HG03378 (cell line): Measurements from ENCODE around the gene NR3C2.
"Not testable (repeated sequence)": the region's sequence is repeated elsewhere in the genome, so short reads cannot be mapped to it uniquely, and the experiment has no call there.

Experiments used
- ATAC-seq: cut with Tn5 transposase; IDR thresholded peaks from one replicate; pipeline ENCODE4 v1.9.1; 2021; ENCODE audit warnings: mild to moderate bottlenecking, moderate library complexity; ENCODE audit not compliant: unreplicated experiment

The NR3C2 gene

DNA sequence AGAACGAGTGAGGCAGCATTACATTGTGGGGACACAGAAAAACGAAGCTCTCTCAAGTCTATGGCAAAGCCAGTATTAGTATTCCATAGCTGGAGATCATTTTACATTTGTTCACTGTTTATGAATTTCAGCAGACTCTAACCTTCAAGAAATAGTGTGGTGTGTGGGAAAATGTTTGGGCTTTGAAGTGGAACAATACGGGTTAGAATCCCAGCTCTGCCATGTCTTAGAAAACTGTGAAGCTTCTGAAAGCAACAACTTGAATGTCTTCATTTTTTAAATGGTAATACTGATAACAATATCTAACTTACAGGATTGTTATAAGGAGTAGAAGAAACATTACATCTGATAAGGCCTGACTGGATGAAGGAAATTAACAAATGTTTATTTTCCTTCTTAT lies 217.7 kb downstream of the NR3C2 start:
- ATAC-seq, result no peak

DNA sequence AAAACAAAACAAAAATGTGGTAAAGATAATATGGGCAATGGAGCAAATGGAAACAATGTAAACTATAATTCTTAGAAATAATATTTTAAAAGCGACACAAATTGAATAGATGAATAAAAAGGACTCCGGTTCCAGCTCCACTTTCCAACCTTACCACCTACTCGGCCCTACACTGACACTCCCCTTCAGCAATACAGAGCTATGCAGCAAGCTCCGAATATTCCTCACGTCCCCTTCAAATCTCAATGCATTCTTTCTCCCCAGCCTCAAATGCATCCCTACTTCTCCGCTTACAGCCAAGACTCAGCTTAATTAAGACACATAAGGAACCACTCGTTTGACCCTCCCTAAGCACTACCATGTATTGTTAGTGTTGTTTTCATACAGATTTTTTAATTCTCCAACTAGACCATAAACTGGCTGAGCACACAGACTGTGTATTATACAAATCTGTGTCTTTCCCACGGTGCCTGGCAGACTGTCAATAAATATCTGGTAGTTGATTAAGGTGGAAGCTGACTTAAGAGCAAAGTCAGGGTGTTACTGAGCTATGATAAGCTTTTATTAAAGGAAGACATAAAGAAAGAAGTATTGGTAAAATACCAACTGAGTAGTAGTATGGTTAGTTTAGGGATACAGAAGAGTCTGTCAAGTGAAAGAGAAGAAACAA lies 219.1 kb downstream of the NR3C2 start:
- no peak for ATAC-seq

DNA sequence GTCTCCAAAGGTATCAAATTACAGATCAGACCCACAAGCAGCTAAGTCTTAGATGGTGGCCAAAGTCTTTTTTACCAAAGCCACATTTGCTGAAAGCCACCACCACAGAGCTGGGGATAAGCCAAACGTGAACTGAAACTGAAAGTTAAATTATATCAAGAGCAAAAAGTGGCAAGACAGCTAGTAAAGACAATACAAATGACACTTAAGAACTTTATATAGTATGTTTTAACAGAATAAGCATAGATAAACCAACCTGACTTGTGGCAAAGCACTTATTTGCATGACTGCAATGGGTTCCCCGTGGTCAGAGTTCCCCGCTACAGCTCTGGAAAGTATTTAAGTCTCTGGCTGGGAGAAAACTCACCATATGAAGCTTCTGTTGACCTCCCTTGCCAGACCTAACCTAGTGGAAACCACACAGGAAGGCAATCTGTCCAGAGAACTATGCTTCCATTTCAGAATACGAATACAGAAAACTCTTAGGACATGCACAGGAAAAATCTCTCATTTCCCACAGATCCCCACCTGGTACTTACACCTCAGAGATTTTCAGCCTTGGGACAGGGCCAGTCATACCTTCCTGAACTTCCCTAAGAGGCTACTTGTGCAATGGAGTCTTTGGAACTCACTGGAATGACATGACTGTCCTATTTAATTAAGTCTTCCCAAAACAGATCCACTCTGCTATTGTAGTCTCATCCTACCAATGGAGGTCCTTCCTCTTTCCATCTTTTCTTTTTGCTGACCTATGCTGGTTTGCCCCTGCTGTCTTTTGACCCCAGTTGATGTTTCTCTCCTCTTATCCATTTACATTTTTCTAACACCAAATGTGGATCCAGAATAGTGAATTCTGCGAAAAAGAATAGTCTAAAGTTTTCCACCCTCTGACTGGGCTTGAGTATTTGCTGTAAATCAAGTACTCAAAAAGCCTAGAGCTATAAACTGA lies 225.1 kb downstream of the NR3C2 start:
- ATAC-seq, result peak; percentile 95

DNA sequence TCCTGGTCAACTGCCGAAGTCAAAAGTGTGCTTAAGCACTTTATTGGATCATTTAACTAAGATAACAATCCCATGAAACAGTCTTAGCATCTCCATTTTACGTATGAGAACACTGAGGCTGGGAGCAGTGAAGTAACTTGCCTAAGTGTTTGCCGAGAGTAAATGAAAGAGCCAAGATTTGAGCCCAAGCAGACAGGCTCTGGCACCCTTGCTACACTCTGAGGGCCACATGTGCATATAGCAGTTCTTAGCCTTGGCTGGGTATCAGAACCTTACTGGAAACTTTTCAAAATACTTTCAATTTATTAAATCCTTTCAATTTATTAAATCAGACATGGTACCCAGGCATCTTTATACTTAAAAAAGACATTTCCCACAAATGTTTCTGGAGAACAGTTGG lies 225.9 kb downstream of the NR3C2 start:
- no peak for ATAC-seq

DNA sequence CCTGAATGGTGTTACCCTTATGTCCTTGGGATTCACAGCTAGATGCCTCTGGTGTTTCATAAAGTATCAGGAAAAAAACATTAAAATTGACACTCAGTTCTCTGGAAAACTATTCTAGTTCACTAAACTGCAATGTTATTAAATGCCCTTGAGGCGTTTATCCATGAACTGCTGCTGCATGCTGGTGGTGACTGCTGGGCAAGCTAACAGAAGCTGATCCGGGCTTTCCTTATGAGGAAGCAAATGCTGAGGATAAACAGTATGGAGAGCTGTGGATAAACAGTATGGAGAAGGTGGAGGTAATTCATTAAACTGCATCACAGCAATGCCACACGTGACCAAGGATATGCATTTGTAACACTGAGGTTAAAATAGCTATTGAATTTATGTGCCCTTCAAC lies 227.0 kb downstream of the NR3C2 start:
- ATAC-seq, result no peak

DNA sequence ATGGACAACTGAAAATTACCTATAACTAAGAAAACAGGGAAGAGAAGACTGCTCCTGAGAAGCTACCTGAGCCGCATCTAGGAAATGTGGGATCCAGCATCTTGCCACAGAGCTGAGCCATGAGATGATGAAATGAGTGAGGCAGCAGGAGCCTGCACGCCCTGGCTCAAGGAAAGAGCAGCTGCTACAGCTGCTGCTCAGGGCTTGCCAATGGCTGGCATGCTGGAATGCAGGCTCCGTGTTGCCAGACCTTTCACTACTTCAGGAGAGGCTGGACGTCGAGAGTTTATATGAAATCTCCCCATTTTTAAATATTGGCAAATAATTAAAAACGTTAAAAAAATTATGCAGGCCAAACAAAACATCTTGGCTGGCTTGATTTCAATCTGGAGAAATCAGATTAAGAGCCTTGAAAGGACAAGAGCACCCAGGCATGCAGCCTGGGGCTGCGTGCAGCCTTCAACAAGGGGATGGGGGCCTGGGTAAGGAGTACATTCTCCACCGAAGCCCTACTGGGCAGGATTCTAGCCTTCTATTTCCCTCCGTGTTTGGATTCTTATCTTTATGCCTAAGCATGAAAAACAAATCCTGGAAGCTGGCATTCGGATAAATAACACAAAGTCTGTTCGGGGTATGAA lies 227.6 kb downstream of the NR3C2 start:
- ATAC-seq, result no peak

DNA sequence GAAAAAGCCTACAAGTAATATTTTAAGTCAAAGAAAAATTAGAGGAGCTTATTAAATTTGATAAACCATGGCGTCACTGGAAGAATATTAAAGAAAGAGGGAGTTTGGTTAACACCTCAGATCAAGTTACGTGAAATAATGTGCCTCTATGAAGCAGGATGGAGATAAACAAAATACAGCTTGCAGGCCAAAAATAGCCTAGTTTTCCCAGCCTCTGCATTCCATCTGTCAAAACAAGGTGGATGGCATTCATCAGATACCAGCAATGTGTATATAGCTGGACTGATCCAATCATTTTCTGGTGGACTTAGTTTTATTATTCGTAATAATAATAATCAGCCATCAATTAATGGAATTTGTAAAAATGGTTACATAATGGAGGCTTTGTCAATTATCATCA lies 230.7 kb downstream of the NR3C2 start:
- ATAC-seq, result no peak

DNA sequence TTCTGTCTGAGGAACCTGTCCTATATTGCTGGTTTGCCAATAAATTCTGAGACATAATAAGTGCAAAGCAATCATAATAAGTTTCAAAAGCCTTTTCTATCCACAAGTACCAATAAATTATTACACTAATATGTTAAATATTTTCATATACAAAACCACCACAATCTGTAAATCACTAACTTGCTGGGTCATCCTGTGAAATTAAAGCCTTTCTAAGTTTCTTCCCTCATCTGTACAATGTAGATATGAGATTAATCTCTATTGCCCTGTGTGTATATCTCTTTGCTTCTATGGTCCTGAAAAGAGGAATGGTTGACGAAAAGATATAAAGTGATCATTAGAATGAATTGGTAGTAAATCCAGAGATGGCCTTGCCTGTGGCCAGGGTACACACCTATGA lies 231.6 kb downstream of the NR3C2 start:
- no peak for ATAC-seq

DNA sequence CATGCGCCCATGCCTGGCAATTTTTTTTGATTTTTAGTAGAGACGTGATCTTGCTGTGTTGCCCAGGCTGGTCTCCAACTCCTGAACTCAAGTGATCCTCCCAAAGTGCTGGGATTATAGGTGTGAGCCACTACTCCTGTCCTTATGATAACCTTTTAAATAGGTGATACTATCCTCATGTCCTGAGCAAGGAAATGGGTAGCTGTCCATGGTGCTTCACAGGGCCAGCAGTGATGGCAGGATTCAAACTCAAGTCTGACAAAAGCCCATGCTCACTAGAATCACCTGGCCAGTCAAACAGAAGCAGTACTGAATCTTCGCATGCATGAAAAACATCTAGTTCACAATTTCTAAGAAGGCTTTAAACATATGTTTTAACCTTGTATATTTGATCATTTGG lies 235.1 kb downstream of the NR3C2 start:
- no peak for ATAC-seq

DNA sequence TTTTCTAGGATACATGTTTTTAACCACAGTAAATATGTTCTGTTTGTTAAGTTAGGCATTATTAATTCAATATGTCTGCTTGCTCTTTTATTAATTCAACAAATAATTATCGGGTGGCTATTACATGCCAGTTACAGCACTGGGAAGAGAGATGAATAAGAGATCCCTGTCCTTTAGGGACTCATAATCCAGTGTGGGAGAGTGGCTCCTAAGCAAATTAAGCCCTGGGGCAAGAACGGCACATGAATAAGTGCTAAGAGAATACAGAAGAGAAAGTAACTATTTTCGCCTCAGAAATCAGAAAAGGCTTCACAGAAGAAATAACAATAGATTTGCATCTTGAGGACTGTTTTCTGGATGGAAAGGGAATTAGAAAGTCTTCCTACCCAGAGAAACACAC lies 236.7 kb downstream of the NR3C2 start:
- no peak for ATAC-seq

DNA sequence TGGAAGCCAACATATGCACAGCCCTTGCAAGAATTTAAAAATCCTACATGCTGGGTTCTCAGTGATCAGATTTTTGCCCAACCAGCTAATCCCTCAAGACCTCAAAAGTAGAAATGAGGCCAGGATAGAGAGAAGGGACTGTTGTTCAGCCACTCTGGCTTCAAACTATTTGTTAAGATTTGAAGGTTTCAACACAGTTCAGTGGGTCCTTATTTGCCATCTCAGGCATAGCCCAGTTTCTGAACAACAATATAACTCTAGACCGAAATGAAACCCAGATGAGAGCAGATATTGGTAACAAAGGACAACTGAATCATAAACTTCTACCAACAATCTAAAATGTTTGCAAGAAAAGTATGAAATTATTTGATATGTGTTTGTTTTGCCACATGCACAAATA lies 237.3 kb downstream of the NR3C2 start:
- no peak for ATAC-seq

DNA sequence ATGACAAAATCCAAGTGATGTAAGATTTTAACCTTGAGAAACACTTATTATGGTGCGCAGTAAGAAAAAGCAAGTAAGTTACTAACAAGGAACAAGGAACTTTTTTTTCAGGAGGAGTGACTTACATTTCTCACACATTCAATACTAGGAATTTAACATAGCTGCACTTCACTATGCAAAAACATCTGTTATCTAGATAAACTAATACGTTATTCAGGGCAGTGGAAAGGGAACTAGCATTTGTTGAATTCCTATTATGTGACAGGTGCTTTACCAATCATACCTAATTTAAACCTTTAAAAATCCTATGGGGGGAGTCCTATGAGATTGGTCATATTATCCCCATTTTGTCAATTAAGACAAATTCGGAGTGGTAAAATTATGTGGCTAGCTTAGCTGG lies 238.0 kb downstream of the NR3C2 start:
- ATAC-seq, result no peak

DNA sequence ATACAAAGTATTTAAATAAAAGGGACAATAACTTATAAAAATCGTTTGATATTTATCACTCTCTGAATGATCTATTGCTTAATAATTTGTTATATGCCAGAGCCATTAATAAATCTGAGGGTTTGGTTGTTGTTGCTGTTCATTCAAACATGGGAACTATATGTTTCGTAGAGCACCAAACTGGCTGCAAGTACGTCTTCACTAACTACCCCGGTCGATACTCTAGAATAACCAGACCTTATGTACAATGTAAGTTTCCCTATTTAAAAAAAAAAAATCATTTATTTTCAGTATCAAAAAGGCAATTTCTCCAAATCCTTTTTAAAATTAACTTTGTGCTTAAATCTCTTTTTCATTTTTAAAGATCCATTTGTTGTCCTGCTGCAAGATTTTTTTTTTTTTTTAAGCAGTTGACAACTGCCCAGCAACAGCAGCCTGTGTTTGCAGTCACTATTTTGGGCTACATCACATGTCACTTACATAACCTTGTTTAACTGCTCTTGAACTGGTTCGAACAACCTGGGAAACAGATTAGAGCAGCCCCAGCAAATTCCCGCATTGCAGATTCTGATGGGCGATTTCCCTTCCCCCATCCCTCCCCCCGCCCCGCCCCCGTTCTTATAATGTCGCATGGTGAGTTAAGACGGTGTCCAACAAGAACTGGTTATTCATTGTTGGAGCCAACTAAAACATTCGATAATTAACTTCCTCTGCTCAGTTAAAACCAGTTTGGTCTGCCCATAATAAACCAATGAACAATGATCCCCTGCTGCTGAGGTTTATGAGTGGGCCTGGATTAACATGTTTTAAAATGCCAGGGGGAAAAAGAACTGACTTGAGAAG lies 238.9 kb downstream of the NR3C2 start:
- ATAC-seq, result no peak

DNA sequence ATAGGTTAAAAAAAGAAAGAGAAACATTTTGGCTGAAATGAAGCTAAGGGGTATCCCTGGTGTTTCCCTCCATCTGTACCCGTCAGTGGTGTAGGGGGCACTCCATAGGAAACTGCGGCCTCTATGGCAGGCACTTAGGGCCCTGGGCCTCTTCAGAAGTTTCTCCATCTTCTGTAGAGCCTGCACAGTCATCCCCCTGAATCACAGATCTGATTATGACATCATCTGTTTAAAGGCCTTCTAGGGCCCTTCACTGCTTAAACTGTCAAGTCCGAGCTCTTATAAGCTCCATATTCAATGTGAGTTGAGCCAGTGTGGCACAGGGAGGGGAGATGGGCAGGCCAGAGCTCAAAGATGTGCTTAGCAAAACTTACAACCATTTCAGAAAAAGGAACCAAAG lies 241.3 kb downstream of the NR3C2 start:
- no peak for ATAC-seq

DNA sequence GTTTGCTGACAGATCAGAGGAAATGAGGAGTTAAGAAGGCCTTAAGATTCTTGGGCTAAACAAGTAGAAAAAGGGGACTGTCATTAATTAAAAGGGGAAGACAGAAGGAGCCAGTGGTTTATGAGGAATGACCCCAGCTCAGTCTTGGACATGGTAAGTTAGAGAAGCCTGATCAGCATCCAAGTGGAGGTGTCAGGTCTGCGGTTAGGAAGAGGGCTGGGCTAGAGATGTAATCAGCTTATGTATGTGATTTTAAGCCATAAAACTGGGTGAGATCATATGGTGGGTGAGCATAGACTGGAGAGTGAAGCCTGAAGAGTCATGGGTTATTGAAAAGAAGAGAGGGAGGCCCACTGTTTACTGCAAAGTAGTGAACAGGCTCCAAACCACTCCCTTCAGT lies 246.1 kb downstream of the NR3C2 start:
- ATAC-seq, result no peak

DNA sequence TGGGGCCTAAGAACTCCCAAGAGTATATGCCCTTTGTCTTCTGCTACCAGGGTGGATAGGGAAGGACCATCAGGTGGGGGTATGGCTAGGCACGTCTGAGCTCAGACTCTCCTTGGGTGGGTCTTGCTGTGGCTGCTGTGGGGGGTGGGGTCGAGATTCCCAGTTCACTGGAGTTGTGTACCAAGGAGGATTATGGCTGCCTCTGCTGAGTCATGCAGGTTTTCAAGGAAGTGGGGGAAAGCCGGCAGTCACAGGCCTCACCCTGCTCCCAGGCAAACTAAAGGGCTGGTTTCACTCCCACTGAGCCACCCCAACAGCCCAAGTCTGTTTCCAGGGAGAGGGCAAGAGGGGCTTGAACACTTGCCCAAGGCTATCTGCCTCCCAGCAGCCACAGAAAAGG lies 249.7 kb downstream of the NR3C2 start:
- no peak for ATAC-seq

DNA sequence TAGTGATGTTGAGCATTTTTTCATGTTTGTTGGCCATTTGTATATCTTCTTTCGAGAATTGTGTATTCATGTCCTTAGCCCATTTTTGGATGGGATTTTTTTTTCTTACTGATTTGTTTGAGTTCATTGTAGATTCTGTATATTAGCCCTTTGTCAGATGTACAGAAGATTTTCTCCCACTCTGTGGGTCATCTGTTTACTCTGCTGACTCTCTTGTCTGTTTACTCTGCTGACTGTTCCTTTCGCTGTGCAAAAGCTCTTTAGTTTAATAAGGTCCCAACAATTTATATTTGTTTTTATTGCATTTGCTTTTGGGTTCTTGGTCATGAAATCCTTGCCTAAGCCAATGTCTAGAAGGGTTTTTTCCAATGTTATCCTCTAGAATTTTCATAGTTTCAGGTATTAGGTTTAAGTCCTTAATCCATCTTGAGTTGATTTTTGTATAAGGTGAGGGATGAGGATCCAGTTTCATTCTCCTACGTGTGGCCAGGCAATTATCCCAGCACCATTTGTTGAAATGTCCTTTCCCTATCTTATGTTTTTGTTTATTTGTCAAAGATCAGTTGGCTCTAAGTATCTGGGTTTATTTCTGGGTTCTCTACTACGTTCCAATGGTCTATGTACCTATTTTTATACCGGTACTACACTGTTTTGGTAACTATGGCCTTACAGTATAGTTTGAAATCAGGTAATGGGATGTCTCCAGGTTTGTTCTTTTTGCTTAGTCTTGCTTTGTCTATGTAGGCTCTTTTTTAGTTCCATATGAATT lies 254.6 kb downstream of the NR3C2 start:
- ATAC-seq, result not testable (repeated sequence)

DNA sequence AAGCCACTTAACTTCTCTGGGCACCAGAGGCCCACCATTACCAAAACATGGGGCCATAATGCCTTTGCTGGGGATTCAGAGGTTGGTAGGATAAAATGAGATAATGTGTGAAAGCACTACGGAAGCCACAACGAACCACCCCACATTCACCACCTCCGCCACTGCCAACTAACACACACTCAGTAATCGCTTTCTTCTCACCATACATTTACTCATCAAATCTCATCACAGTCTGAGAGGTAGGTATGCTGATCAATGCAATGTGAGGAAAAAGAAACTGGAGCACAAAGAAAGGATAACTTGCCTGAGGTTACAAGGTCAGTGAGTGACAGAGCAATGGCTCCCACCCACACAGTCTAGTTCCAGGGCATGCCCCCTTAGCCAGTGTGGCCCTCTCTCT lies 257.3 kb downstream of the NR3C2 start:
- no peak for ATAC-seq

DNA sequence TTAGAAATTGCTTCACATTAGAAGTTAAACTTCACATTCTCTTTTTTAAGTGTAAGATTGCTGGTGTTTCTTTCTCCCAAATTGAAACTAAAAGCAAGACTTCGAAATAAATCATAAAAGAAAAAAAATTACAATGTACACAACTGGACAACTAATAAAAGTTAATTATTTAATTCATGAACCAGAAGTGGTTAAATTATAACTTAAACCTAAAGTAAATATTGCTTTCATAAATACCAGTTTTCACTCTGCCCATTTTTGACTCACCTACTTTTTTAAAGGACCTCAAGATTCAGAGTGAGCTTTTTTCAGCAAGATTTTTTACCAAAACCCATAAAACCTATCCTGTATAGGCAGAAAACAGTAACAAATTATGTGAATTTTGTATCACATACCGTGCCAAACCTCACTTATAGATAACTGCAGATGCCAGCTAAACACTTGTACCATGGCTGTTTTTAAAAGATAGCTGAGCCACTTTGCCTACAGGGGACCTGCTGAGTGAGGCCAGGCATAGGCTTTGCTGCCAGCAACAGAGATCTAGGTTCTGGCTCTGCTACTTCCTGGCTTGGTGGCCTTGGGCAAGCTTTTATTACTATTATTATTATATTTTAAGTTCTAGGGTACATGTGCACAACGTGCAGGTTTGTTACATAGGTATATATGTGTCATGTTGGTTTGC lies 259.8 kb downstream of the NR3C2 start:
- no peak for ATAC-seq
